Panc1 (cell line): Measurements from ENCODE around the gene PCGF1. TPM values are rescaled to one million over a fixed set of nuclear protein-coding genes. Genes with fewer than 3 reads are reported as not detected.

Experiments used
- ATAC-seq: fragments of 200-7000 bp; cut with Tn5 transposase; 2 replicates; pipeline ENCODE4 v1.9.1; 2020; ENCODE audit warnings: mild to moderate bottlenecking, moderate library complexity
- BruUV-seq: library from RNA; stranded (reverse); fragments of 400-500 nt; replicated peaks from 2 replicates; lab custom pipeline; 2021; lab: Mats Ljungman, UMichigan
- CTCF ChIA-PET: fragments of 300-600 bp; sonication (Branson Sonifier 250); formaldehyde crosslinking; loops from one replicate; lab custom pipeline; 2022; ENCODE audit warnings: antibody characterized with exemption; lab: Charles Lee
- POLR2A ChIA-PET: fragments of 300-600 bp; sonication (Branson Sonifier 250); formaldehyde crosslinking; loops from one replicate; lab custom pipeline; 2022; ENCODE audit warnings: antibody characterized with exemption; lab: Charles Lee
- DNase-seq: peaks from one replicate; pipeline ENCODE4 v3.0.0-alpha.2; 2010; ENCODE audit warnings: low read depth, low spot score
- H3K27ac ChIP-seq: 2 replicates; pipeline ENCODE4 v1.5.1; 2011; ENCODE audit warnings: mild to moderate bottlenecking, low read length, inconsistent platforms
- H3K27me3 ChIP-seq: fragments of 200-500 bp; sonication (Bioruptor generic); 2 replicates; pipeline ENCODE4 v1.6.0; 2014; ENCODE audit warnings: low read length, inconsistent platforms; ENCODE audit not compliant: control insufficient read depth, insufficient read depth
- H3K36me3 ChIP-seq: fragments of 200-500 bp; sonication (Bioruptor generic); 2 replicates; pipeline ENCODE4 v1.5.1; 2014; ENCODE audit warnings: inconsistent platforms, mild to moderate bottlenecking, low read length, moderate library complexity; ENCODE audit not compliant: control insufficient read depth, insufficient read depth
- H3K4me1 ChIP-seq: 2 replicates; pipeline ENCODE4 v1.5.1; 2011; ENCODE audit warnings: inconsistent platforms, mild to moderate bottlenecking, low read length, moderate library complexity; ENCODE audit not compliant: control insufficient read depth, insufficient read depth
- H3K4me3 ChIP-seq, 2 experiments: 2 replicates each; pipeline ENCODE4 v1.5.1; 2011 to 2012; ENCODE audit warnings: low read depth in 2 of 2, low read length in 2 of 2, mild to moderate bottlenecking in 2 of 2, inconsistent platforms in 1 of 2, moderate library complexity in 1 of 2
- H3K9me3 ChIP-seq: fragments of 200-500 bp; sonication (Bioruptor generic); 2 replicates; pipeline ENCODE4 v1.5.1; 2014; ENCODE audit warnings: low read depth, mild to moderate bottlenecking, inconsistent platforms, low read length, moderate library complexity; ENCODE audit not compliant: control insufficient read depth, insufficient read depth
- CTCF ChIP-seq: fragments of 450-650 bp; IDR thresholded peaks from 2 replicates; pipeline ENCODE4 v1.5.1; 2017; ENCODE audit warnings: mild to moderate bottlenecking
- POLR2AphosphoS5 ChIP-seq: IDR thresholded peaks from 2 replicates; pipeline ENCODE4 v1.6.1; 2012; ENCODE audit warnings: mild to moderate bottlenecking, low read depth, low read length, moderate library complexity
- REST ChIP-seq, 2 experiments: IDR thresholded peaks; 2 replicates each; pipeline ENCODE4 v1.6.1; 2011 to 2012; ENCODE audit warnings: low read depth in 2 of 2, control low read depth in 1 of 2, low read length in 1 of 2, mild to moderate bottlenecking in 1 of 2, moderate library complexity in 1 of 2; ENCODE audit not compliant: insufficient read depth in 1 of 2
- SIN3A ChIP-seq: IDR thresholded peaks from 2 replicates; pipeline ENCODE4 v1.6.1; 2012; ENCODE audit warnings: low read depth, mild to moderate bottlenecking, low read length, moderate library complexity, borderline replicate concordance; ENCODE audit not compliant: insufficient read depth
- TCF7L2 ChIP-seq: IDR thresholded peaks from 2 replicates; pipeline ENCODE4 v1.6.1; 2011; ENCODE audit warnings: mild to moderate bottlenecking, low read depth, low read length, inconsistent platforms
- in situ Hi-C: cut with HindIII; loops from 2 replicates; pipeline ENCODE4 v1.10.0; 2016; ENCODE audit warnings: low sequenced_read_pairs, low pct_unique_long_range_greater_than_20kb
- intact Hi-C: fragments of 100-400 bp; cut with micrococcal nuclease; formaldehyde crosslinking; loops from one replicate; pipeline ENCODE4 v1.10.0; 2022; ENCODE audit not compliant: unreplicated experiment
- total RNA-seq: library from RNA; stranded (reverse); gene quantifications from one replicate; pipeline ENCODE4 v1.2.1, GENCODE V29; 2021; ENCODE audit not compliant: unreplicated experiment

Gene PCGF1
- total RNA-seq, 1 experiment from 2014 or later, result 36.8 TPM

- in situ Hi-C loops (no loop called here), intact Hi-C loops (no loop called here)
- ChIA-PET CTCF (no interaction called here), POLR2A (interaction anchor here (0.7 kb wide), 1 partner anchor 13 kb away, joined by 12 read pairs; no protein-coding TSS in a partner anchor)
- Histone ChIP-seq H3K9me3 (no peaks in the 10 kb centered on the region), H3K36me3 (no peaks in the 10 kb centered on the region), H3K27ac (no peak overlapping the region), H3K4me3 (peak overlapping the region in 1 of 2 experiments; percentile 37; a peak in 1 of 4 replicates), H3K27me3 (no peaks in the 10 kb centered on the region), H3K4me1 (no peaks in the 10 kb centered on the region; the same call in 1 of the 2 replicates)
- DNase-seq (no peak), ATAC-seq (peak; percentile 18; the same call in 1 of the 2 replicates)
- no TSS peak for BruUV-seq
- no peak for TF ChIP-seq CTCF
- no peak for TF ChIP-seq TCF7L2
- no peak for TF ChIP-seq SIN3A
- no peak for TF ChIP-seq REST (IDR thresholded peaks at IDR 0.05; ENCODE audit: insufficient read depth in 1 of 2, low read depth in 2 of 2, low read length in 1 of 2)
- TF ChIP-seq POLR2AphosphoS5, result no peak
Observed at GRCh38 chr2:74513605-74514367, 6.3 kb upstream of the PCGF1 start.

- no peak for TF ChIP-seq POLR2AphosphoS5
- TF ChIP-seq SIN3A, result no peak
- TF ChIP-seq CTCF, result no peak
- TF ChIP-seq REST (IDR thresholded peaks at IDR 0.05; ENCODE audit: insufficient read depth in 1 of 2, low read depth in 2 of 2, low read length in 1 of 2), result no peak
- TF ChIP-seq TCF7L2, result no peak
- Histone ChIP-seq H3K9me3 (no peaks in the 10 kb centered on the region), H3K4me1 (peaks cover 4% of the 10 kb centered on the region), H3K27me3 (no peaks in the 10 kb centered on the region), H3K27ac (no peak overlapping the region), H3K4me3 (peak overlapping the region in 1 of 2 experiments; percentile 37; a peak in 1 of 4 replicates), H3K36me3 (peaks cover under 1% of the 10 kb centered on the region; the same call in 1 of the 2 replicates)
- ATAC-seq (no peak), DNase-seq (no peak)
- intact Hi-C loops (no loop called here), in situ Hi-C loops (no loop called here)
- no TSS peak for BruUV-seq
- POLR2A ChIA-PET, result no interaction called here
- CTCF ChIA-PET, result no interaction called here
Observed at GRCh38 chr2:74512744-74513604, 5.5 kb upstream of the PCGF1 start.
